ENCODE measurements around the gene CHST8.

Gene CHST8

GRCh38 chr19:33785795-33786194 lies 164.0 kb downstream of the CHST8 start:
- no peaks in the 10 kb centered on the region for H3K9me3 ChIP-seq (ENCODE audit: low read depth, low read length)
- no peaks in the 10 kb centered on the region for H3K36me3 ChIP-seq (ENCODE audit: insufficient read depth, low read length)
- no peak for DNase-seq (ENCODE audit: low read depth, low spot score)
- no peak overlapping the region for H3K27ac ChIP-seq
- no peak overlapping the region for H3K4me3 ChIP-seq
- H3K9ac ChIP-seq (ENCODE audit: insufficient read length) = no peak overlapping the region
- TF ChIP-seq FOXP2 (optimal IDR thresholded peaks at IDR 0.05; ENCODE audit: control extremely low read depth, extremely low read length, insufficient read depth) (no peak), POLR2AphosphoS5 (IDR thresholded peaks at IDR 0.05; ENCODE audit: borderline replicate concordance, low read depth, low read length) (no peak), EZH2 (IDR thresholded peaks at IDR 0.05) (no peak)

GRCh38 chr19:33788676-33789075 lies 166.9 kb downstream of the CHST8 start:
- DNase-seq (ENCODE audit: low read depth, low spot score) = no peak
- TF ChIP-seq FOXP2 (optimal IDR thresholded peaks at IDR 0.05; ENCODE audit: control extremely low read depth, extremely low read length, insufficient read depth) (no peak), EZH2 (IDR thresholded peaks at IDR 0.05) (no peak), POLR2AphosphoS5 (IDR thresholded peaks at IDR 0.05; ENCODE audit: borderline replicate concordance, low read depth, low read length) (no peak)
- no peak overlapping the region for H3K9ac ChIP-seq (ENCODE audit: insufficient read length)
- no peaks in the 10 kb centered on the region for H3K36me3 ChIP-seq (ENCODE audit: insufficient read depth, low read length)
- no peak overlapping the region for H3K27ac ChIP-seq
- no peak overlapping the region for H3K4me3 ChIP-seq
- H3K9me3 ChIP-seq (ENCODE audit: low read depth, low read length) = no peaks in the 10 kb centered on the region

DNA sequence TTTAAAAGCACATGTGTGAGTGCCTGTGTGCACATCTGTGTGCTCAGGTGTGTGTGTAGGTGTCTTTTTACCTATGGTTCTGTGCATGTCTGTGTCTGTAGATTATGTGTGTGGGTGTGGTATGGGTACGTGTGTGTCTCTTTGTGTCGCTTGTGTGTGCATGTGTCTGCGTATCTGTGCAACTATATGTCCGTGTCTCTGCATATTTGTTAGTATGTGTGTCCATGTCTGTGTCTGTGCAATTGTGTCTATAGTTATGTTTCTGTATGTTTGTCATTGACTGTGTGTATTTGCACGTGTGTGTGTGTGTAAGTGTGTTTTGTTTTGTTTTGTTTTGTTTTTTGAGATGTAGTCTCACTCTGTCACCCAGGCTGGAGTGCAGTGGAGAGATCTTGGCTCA lies 167.6 kb downstream of the CHST8 start:
- H3K9ac ChIP-seq (ENCODE audit: insufficient read length) = no peak overlapping the region
- no peaks in the 10 kb centered on the region for H3K36me3 ChIP-seq (ENCODE audit: insufficient read depth, low read length)
- TF ChIP-seq FOXP2 (optimal IDR thresholded peaks at IDR 0.05; ENCODE audit: control extremely low read depth, extremely low read length, insufficient read depth) (no peak), EZH2 (IDR thresholded peaks at IDR 0.05) (no peak), POLR2AphosphoS5 (IDR thresholded peaks at IDR 0.05; ENCODE audit: borderline replicate concordance, low read depth, low read length) (no peak)
- H3K4me3 ChIP-seq = no peak overlapping the region
- no peak for DNase-seq (ENCODE audit: low read depth, low spot score)
- H3K9me3 ChIP-seq (ENCODE audit: low read depth, low read length) = no peaks in the 10 kb centered on the region
- no peak overlapping the region for H3K27ac ChIP-seq

DNA sequence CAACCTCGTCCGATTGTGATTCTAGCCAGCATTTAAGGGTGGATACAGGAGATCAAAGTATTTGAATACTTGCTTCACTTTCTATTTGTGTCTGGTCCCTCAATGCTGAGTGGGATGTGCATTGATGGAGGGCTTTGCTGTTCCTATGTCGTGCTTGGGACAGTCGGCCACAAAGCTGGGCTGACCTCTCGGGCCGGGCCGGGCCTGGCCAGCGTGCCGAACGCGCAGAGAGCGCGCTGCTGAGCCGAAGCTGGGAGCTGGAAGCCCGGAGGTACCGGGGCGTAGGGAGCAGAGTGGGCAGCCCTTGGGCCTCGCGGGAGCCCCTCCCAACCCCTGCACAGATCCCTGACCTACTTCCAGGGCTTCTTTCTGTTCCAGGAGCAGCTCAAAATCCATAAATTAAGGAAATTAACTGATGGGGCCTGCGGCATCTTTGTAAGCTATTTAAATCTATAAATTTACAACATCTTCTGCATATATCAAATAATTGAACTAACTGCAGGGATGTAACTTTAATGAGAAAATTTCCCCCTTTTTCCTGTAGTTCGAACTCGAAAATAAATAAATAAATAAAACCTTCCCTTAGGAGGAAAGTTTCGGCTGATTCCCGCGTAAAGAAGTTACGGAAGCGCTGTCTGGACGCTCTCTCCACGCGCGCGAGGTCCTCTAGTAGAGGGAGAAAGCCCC lies 173.1 kb downstream of the CHST8 start:
- no peaks in the 10 kb centered on the region for H3K36me3 ChIP-seq (ENCODE audit: insufficient read depth, low read length)
- DNase-seq (ENCODE audit: low read depth, low spot score) = no peak
- peak overlapping the region; percentile 86 for H3K4me3 ChIP-seq
- no peaks in the 10 kb centered on the region for H3K9me3 ChIP-seq (ENCODE audit: low read depth, low read length)
- H3K27ac ChIP-seq = no peak overlapping the region
- H3K9ac ChIP-seq (ENCODE audit: insufficient read length) = peak overlapping the region; percentile 88
- TF ChIP-seq FOXP2 (optimal IDR thresholded peaks at IDR 0.05; ENCODE audit: control extremely low read depth, extremely low read length, insufficient read depth) = no peak

- Histone ChIP-seq H3K27ac (peak overlapping the region; percentile 89), H3K9ac (ENCODE audit: insufficient read length) (peak overlapping the region; percentile 88)
These were observed 173.8 kb downstream of the CHST8 start for GRCh38 chr19:33795370-33796163.

DNA sequence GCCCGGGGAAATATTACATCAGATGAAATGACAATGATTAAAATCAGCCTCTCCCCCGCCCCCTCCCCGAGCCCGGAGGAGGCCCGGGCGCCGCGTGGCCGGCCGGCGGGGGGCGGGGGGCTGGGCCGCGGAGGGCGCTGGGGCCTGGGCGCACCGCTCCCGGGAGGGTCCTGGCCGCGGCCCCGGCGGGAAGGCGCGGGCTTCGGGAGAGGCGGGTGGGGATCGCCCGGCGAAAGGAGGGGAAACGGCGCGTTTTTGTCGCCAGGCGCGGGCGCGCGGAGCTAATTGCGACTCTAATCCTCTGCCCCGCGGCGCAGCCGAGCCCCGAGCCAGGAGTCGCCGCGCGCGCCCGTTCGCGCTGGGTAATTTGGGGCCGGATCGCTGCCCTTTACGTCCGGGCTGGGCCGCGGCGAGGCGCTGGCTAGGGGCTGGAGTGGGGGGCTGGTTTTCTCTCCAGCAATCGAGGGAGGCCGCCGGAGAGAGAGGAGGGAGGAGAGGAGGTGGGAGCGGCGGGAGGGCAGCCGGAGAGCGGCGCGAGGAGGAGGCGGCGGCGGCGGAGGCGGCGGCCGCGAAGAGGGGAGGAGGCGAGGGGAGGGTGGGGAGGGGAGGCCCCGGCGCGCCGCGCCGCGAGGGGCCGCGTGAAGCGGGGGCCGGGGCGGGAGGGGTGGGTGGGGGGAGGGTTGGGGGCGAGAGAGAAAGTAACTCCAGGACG lies 174.6 kb downstream of the CHST8 start, which contains the start of gene KCTD15:
Gene KCTD15, plus strand, starts transcription at position 707 of the 712 bp plus-strand sequence. CDS start 3,585 bp downstream, outside the sequence.
- H3K9me3 ChIP-seq (ENCODE audit: low read depth, low read length) = no peaks in the 10 kb centered on the region
- DNase-seq (ENCODE audit: low read depth, low spot score) = no peak
- TF ChIP-seq EZH2 (IDR thresholded peaks at IDR 0.05) (no peak), POLR2AphosphoS5 (IDR thresholded peaks at IDR 0.05; ENCODE audit: borderline replicate concordance, low read depth, low read length) (no peak)

More at GRCh38 chr19:33795370-33796163, 173.8 kb downstream of the CHST8 start:
- Histone ChIP-seq H3K4me3 (peak overlapping the region; percentile 86), H3K36me3 (ENCODE audit: insufficient read depth, low read length) (no peaks in the 10 kb centered on the region), H3K9me3 (ENCODE audit: low read depth, low read length) (no peaks in the 10 kb centered on the region)
- TF ChIP-seq EZH2 (IDR thresholded peaks at IDR 0.05) (no peak), POLR2AphosphoS5 (IDR thresholded peaks at IDR 0.05; ENCODE audit: borderline replicate concordance, low read depth, low read length) (no peak), FOXP2 (optimal IDR thresholded peaks at IDR 0.05; ENCODE audit: control extremely low read depth, extremely low read length, insufficient read depth) (no peak)
- DNase-seq (ENCODE audit: low read depth, low spot score) = peak; percentile 37

DNA sequence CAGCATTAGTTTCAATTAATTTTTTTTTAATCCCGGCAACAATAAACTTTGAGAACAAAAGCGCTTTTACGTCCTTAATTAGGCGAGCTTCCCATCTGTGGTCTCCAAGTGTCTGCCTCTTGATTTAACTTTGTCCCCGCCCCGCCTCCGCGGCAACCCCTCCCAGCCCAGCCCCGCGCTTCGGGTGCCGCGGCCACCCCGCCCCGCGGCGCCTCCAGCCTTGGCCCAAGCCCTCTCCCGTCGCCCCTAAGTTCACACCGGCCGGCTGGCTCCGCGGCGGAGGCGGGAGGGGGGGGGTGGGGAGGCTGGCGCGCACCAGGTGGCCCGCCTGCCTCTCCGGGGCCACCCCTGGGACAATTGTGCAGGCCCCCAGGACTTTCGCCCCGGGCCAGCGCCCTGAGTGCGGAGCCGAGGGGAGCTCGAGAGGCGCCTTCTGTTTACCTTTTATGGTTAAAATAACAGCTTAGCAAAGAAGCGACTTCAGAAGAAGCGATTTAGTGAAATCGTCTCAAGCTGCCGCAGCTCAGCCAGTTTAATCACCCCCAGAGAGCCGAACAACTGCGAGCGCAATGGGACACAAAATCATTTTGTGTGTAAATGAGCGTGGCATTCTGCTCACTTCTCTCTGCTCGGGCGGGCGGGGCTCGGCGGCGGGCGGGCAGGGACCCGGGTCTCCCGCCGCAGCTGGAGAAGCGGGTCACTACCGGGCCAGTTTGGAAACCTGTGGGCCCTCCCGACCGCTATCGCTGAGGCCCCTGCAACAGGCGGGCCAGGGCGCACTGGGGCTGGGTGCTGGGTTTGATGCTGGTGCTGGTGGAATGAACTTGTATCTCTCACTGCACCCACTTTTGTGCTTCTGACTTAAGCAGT lies 176.3 kb downstream of the CHST8 start:
- TF ChIP-seq EZH2 (IDR thresholded peaks at IDR 0.05) = no peak
- no peaks in the 10 kb centered on the region for H3K9me3 ChIP-seq (ENCODE audit: low read depth, low read length)
- no peak for DNase-seq (ENCODE audit: low read depth, low spot score)
- H3K9ac ChIP-seq (ENCODE audit: insufficient read length) = no peak overlapping the region
- peak overlapping the region; percentile 88 for H3K4me3 ChIP-seq
- H3K27ac ChIP-seq = no peak overlapping the region
- H3K36me3 ChIP-seq (ENCODE audit: insufficient read depth, low read length) = peaks cover 4% of the 10 kb centered on the region; the same call in 1 of the 2 replicates

More for the DNA sequence above, 174.6 kb downstream of the CHST8 start, which contains the start of gene KCTD15:
- Histone ChIP-seq H3K36me3 (ENCODE audit: insufficient read depth, low read length) (peaks cover 3% of the 10 kb centered on the region; the same call in 1 of the 2 replicates), H3K4me3 (peak within 1 kb of the TSS; percentile 88), H3K27ac (peak within 1 kb of the TSS; percentile 89), H3K9ac (ENCODE audit: insufficient read length) (peak within 1 kb of the TSS; percentile 88)
